ENCODE results near the gene PIMREG.
A peak's percentile ranks its signal among the peaks of the same experiment; 100 is the strongest.

The PIMREG gene

GRCh38 chr17:6439951-6440350 is 4.3 kb upstream of the PIMREG start (continued):
- no peak for TF ChIP-seq ZNF18 (tag by site-specific recombination; IDR thresholded peaks at IDR 0.05)
- no peak for TF ChIP-seq ZNF416 (tag by site-specific recombination; IDR thresholded peaks at IDR 0.05)

- Histone ChIP-seq H3K4me3 (ENCODE audit: low read depth, low read length) (no peak overlapping the region), H3K36me3 (ENCODE audit: control insufficient read depth in 2 of 2, insufficient read depth in 1 of 2, low read length in 2 of 2) (peaks cover 0 to 25% of the 10 kb centered on the region in 2 experiments; a peak in 2 of 3 replicates), H3K4me1 (ENCODE audit: control insufficient read depth, insufficient read depth, low read length) (peaks cover 4% of the 10 kb centered on the region; the same call in 1 of the 2 replicates), H3K9me3 (ENCODE audit: control insufficient read depth, insufficient read depth, low read depth, low read length) (no peaks in the 10 kb centered on the region), H3K27ac (ENCODE audit: extremely low read depth, low read depth, low read length) (no peak overlapping the region)
- POLR2A ChIA-PET = interaction anchor here (1.2 kb wide), 1 partner anchor 974 kb away, joined by 3 read pairs; the partner anchor contains the start of gene DHX33
- CTCF ChIA-PET = interaction anchor here (0.6 to 1.2 kb wide), 3 partner anchors 11 to 850 kb away, joined by 3 to 5 read pairs (median 4); no protein-coding TSS in a partner anchor
- TF ChIP-seq ZFP37 (tag by site-specific recombination; IDR thresholded peaks at IDR 0.05) (no peak), KLF10 (tag by site-specific recombination; IDR thresholded peaks at IDR 0.05) (no peak), ZNF677 (tag by site-specific recombination; IDR thresholded peaks at IDR 0.05) (no peak), KLF9 (tag by site-specific recombination; IDR thresholded peaks at IDR 0.05; ENCODE audit: low read depth) (no peak), ZNF302 (tag by site-specific recombination; IDR thresholded peaks at IDR 0.05; ENCODE audit: low read depth) (no peak), SP2 (tag by site-specific recombination; IDR thresholded peaks at IDR 0.05) (no peak), ZNF146 (tag by site-specific recombination; IDR thresholded peaks at IDR 0.05) (peak; percentile 43; the same call in 1 of the 2 replicates), ZBTB11 (tag by site-specific recombination; conservative IDR thresholded peaks at IDR 0.05; ENCODE audit: low read depth) (no peak)
Observed at GRCh38 chr17:6442775-6443174, 1.5 kb upstream of the PIMREG start.

- ChIA-PET POLR2A (interaction anchor here (0.6 to 2.6 kb wide), 11 partner anchors 8 to 976 kb away, joined by 3 to 13 read pairs (median 4); partner anchors contain the start of genes AIPL1, C17orf100, DHX33 and MED31), CTCF (interaction anchor here (0.7 to 2.1 kb wide), 3 partner anchors 9 to 29 kb away, joined by 3 to 6 read pairs (median 4); no protein-coding TSS in a partner anchor)
Observed at GRCh38 chr17:6444571-6445335, 498 bp downstream of the PIMREG start.

More at GRCh38 chr17:6444571-6445335, 498 bp downstream of the PIMREG start:
- Histone ChIP-seq H3K9me3 (ENCODE audit: control insufficient read depth, insufficient read depth, low read depth, low read length) (no peaks in the 10 kb centered on the region), H3K27ac (ENCODE audit: extremely low read depth, low read depth, low read length) (peak overlapping the region; percentile 41; the same call in 1 of the 2 replicates), H3K4me1 (ENCODE audit: control insufficient read depth, insufficient read depth, low read length) (peaks cover 4% of the 10 kb centered on the region; the same call in 1 of the 2 replicates), H3K4me3 (ENCODE audit: low read depth, low read length) (peak overlapping the region; percentile 66), H3K36me3 (ENCODE audit: control insufficient read depth in 2 of 2, insufficient read depth in 1 of 2, low read length in 2 of 2) (peaks cover 0 to 44% of the 10 kb centered on the region in 2 experiments; a peak in 2 of 3 replicates)
- TF ChIP-seq ZSCAN4 (tag by site-specific recombination; IDR thresholded peaks at IDR 0.05) (no peak), KLF17 (tag by site-specific recombination; IDR thresholded peaks at IDR 0.05) (peak; percentile 12; the same call in 1 of the 2 replicates), REPIN1 (tag by site-specific recombination; IDR thresholded peaks at IDR 0.05; ENCODE audit: low read depth) (0 out of 2 replicates have a peak, but pooled peaks have one; percentile 53)

Data from HEK293 (cell line).